MCF 10A (cell line): ENCODE results near the gene LRRC3C. TPM values are rescaled to one million over a fixed set of nuclear protein-coding genes. Genes with fewer than 3 reads are reported as not detected.

Source experiments
- BruUV-seq: library from RNA; stranded (reverse); fragments of 400-500 nt; replicated peaks from 2 replicates; lab custom pipeline; 2021; lab: Mats Ljungman, UMichigan
- CTCF ChIA-PET: fragments of 300-600 bp; sonication (Branson Sonifier 250); formaldehyde crosslinking; extraction: SDS; loops from one replicate; lab custom pipeline; 2021; ENCODE audit warnings: antibody characterized with exemption, inconsistent platforms; lab: Yijun Ruan, JAX
- POLR2A ChIA-PET: fragments of 300-600, 350-650 bp; sonication (Branson Sonifier 250); formaldehyde crosslinking; extraction: SDS; loops from one replicate; lab custom pipeline; 2020; ENCODE audit warnings: antibody characterized with exemption, inconsistent platforms; lab: Yijun Ruan, JAX
- DNase-seq: peaks from one replicate; pipeline ENCODE4 v3.0.0-alpha.2; 2018; ENCODE audit not compliant: unreplicated experiment
- H3K27ac Mint-ChIP-seq: one replicate; pipeline ENCODE4 v1.8.0; 2022; ENCODE audit warnings: mild to moderate bottlenecking, low read depth, mixed read lengths; ENCODE audit not compliant: unreplicated experiment
- H3K27me3 Mint-ChIP-seq: one replicate; pipeline ENCODE4 v1.8.0; 2022; ENCODE audit warnings: mixed read lengths; ENCODE audit not compliant: insufficient read depth, unreplicated experiment
- H3K36me3 Mint-ChIP-seq: one replicate; pipeline ENCODE4 v1.8.0; 2022; ENCODE audit warnings: mild to moderate bottlenecking, moderate library complexity, mixed read lengths; ENCODE audit not compliant: insufficient read depth, unreplicated experiment
- H3K4me1 Mint-ChIP-seq: one replicate; pipeline ENCODE4 v1.8.0; 2022; ENCODE audit warnings: mixed read lengths; ENCODE audit not compliant: insufficient read depth, unreplicated experiment
- H3K4me3 Mint-ChIP-seq: one replicate; pipeline ENCODE4 v1.8.0; 2022; ENCODE audit warnings: mild to moderate bottlenecking, moderate library complexity, mixed read lengths; ENCODE audit not compliant: unreplicated experiment
- H3K9me3 Mint-ChIP-seq: one replicate; pipeline ENCODE4 v1.8.0; 2022; ENCODE audit warnings: mixed read lengths; ENCODE audit not compliant: unreplicated experiment
- CTCF ChIP-seq: fragments of 200-600 bp; IDR thresholded peaks from one replicate; pipeline ENCODE4 v1.8.0; 2022; ENCODE audit warnings: antibody characterized with exemption, mild to moderate bottlenecking; ENCODE audit not compliant: unreplicated experiment
- intact Hi-C: fragments of 100-400 bp; cut with micrococcal nuclease; formaldehyde crosslinking; loops from 2 replicates; pipeline ENCODE4 v1.14.1; 2022
- total RNA-seq: library from RNA; stranded (reverse); gene quantifications from 2 replicates; pipeline ENCODE4 v1.2.3, GENCODE V29; 2022

Gene LRRC3C
- total RNA-seq, 1 experiment from 2014 or later, result not detected

GRCh38 chr17:39972271-39972670 lies 44.7 kb downstream of the LRRC3C start:
- peaks cover 45% of the 10 kb centered on the region for H3K27me3 Mint-ChIP-seq
- ChIA-PET CTCF (interaction anchor here (0.6 kb wide), 1 partner anchor 12 kb away, joined by 3 read pairs; no protein-coding TSS in a partner anchor), POLR2A (interaction anchor here (1.7 kb wide), 1 partner anchor 23 kb away, joined by 3 read pairs; no protein-coding TSS in a partner anchor)
- intact Hi-C loops, result no loop called here
- no peaks in the 10 kb centered on the region for H3K36me3 Mint-ChIP-seq
- no peaks in the 10 kb centered on the region for H3K9me3 Mint-ChIP-seq
- no peak for DNase-seq
- no peaks in the 10 kb centered on the region for H3K4me1 Mint-ChIP-seq
- H3K4me3 Mint-ChIP-seq, result no peak overlapping the region
- TF ChIP-seq CTCF, result no peak
- no peak overlapping the region for H3K27ac Mint-ChIP-seq
- no TSS peak for BruUV-seq

- BruUV-seq, result no TSS peak
- Mint-ChIP-seq H3K36me3 (no peaks in the 10 kb centered on the region), H3K9me3 (no peaks in the 10 kb centered on the region), H3K27ac (no peak overlapping the region), H3K27me3 (peaks cover 43% of the 10 kb centered on the region), H3K4me1 (no peaks in the 10 kb centered on the region), H3K4me3 (no peak overlapping the region)
- ChIA-PET POLR2A (interaction anchor here (0.6 kb wide), 1 partner anchor 22 kb away, joined by 4 read pairs; no protein-coding TSS in a partner anchor), CTCF (interaction anchor here (0.6 to 1.0 kb wide), 5 partner anchors 8 to 350 kb away, joined by 3 to 9 read pairs (median 4); no protein-coding TSS in a partner anchor)
- TF ChIP-seq CTCF, result no peak
- intact Hi-C loops, result no loop called here
- DNase-seq, result peak; percentile 47
Measured at GRCh38 chr17:39973496-39973895, 46.0 kb downstream of the LRRC3C start.

- Mint-ChIP-seq H3K36me3 (no peaks in the 10 kb centered on the region), H3K4me1 (peaks cover 6% of the 10 kb centered on the region), H3K27ac (no peak overlapping the region), H3K9me3 (no peaks in the 10 kb centered on the region), H3K27me3 (peaks cover 33% of the 10 kb centered on the region), H3K4me3 (no peak overlapping the region)
- no peak for TF ChIP-seq CTCF
- intact Hi-C loops, result no loop called here
- no TSS peak for BruUV-seq
- ChIA-PET CTCF (interaction anchor here (0.6 kb wide), 1 partner anchor 110 kb away, joined by 4 read pairs; no protein-coding TSS in a partner anchor), POLR2A (no interaction called here)
- DNase-seq, result no peak
Measured at GRCh38 chr17:39974433-39974832, 46.9 kb downstream of the LRRC3C start.

GRCh38 chr17:39975801-39976200 lies 48.3 kb downstream of the LRRC3C start:
- Mint-ChIP-seq H3K9me3 (no peaks in the 10 kb centered on the region), H3K27me3 (peaks cover 20% of the 10 kb centered on the region), H3K4me1 (peaks cover 16% of the 10 kb centered on the region), H3K27ac (no peak overlapping the region), H3K4me3 (no peak overlapping the region), H3K36me3 (no peaks in the 10 kb centered on the region)
- no peak for TF ChIP-seq CTCF
- DNase-seq, result no peak
- ChIA-PET POLR2A (interaction anchor here (0.6 kb wide), 3 partner anchors 16 to 295 kb away, joined by 3 read pairs; no protein-coding TSS in a partner anchor), CTCF (interaction anchor here (0.6 to 1.0 kb wide), 4 partner anchors 14 to 192 kb away, joined by 3 to 7 read pairs (median 3); no protein-coding TSS in a partner anchor)
- intact Hi-C loops, result no loop called here
- BruUV-seq, result no TSS peak
